ENCODE data around the gene LRRC74B. TPM values are rescaled to one million over a fixed set of nuclear protein-coding genes. Genes with fewer than 3 reads are reported as not detected.

LRRC74B gene
- total and polyA plus RNA-seq, 2 donors (not counting 1 experiment from before 2014, with no cell fraction given) = not detected

- no peaks in the 10 kb centered on the region for H4K20me1 ChIP-seq (ENCODE audit: control insufficient read depth, extremely low read depth, insufficient read depth, low read length)
- H3K4me1 ChIP-seq (ENCODE audit: control insufficient read depth, extremely low read depth, insufficient read depth, low read length) = peaks cover under 1% of the 10 kb centered on the region
- H3K27ac ChIP-seq (ENCODE audit: insufficient read depth, low read length) = no peak overlapping the region
- no peaks in the 10 kb centered on the region for H3K79me2 ChIP-seq (ENCODE audit: control insufficient read depth, insufficient read depth, low read length)
- H3K4me3 ChIP-seq (replicated peaks in 1 of 4; ENCODE audit: control extremely low read depth in 1 of 4, insufficient read depth in 1 of 4, low read depth in 3 of 4, low read length in 4 of 4) = no peak overlapping the region
- no peaks in the 10 kb centered on the region for H3K36me3 ChIP-seq (ENCODE audit: control insufficient read depth, insufficient read depth, low read length)
- no peak overlapping the region for H3K4me2 ChIP-seq (ENCODE audit: extremely low read depth, insufficient read depth, low read length)
- H3K27me3 ChIP-seq (ENCODE audit: control insufficient read depth, insufficient read depth, low read length) = no peaks in the 10 kb centered on the region
- H3K9me3 ChIP-seq (ENCODE audit: control insufficient read depth, insufficient read depth, low read depth, low read length) = no peaks in the 10 kb centered on the region
- no peak overlapping the region for H3K9ac ChIP-seq (ENCODE audit: insufficient read depth, low read length)
- DNase-seq (ENCODE audit: low read depth in 2 of 2) = no peak
- no peak overlapping the region for H2AFZ ChIP-seq (ENCODE audit: low read length)
- TF ChIP-seq CTCF (conservative IDR thresholded peaks at IDR 0.05 in 1 of 2, IDR thresholded peaks at IDR 0.05 in 1 of 2; ENCODE audit: low read depth in 1 of 2, low read length in 2 of 2) = no peak
Observed at GRCh38 chr22:21078916-21079315, 33.2 kb downstream of the LRRC74B start.

- Histone ChIP-seq H3K9me3 (ENCODE audit: control insufficient read depth, insufficient read depth, low read depth, low read length) (no peaks in the 10 kb centered on the region), H3K4me3 (replicated peaks in 1 of 4; ENCODE audit: control extremely low read depth in 1 of 4, insufficient read depth in 1 of 4, low read depth in 3 of 4, low read length in 4 of 4) (no peak overlapping the region)
Observed at GRCh38 chr22:21079493-21079892, 33.7 kb downstream of the LRRC74B start.

GRCh38 chr22:21080435-21081137 is 34.8 kb downstream of the LRRC74B start:
- Histone ChIP-seq H3K27me3 (ENCODE audit: control insufficient read depth, insufficient read depth, low read length) (no peaks in the 10 kb centered on the region), H3K36me3 (ENCODE audit: control insufficient read depth, insufficient read depth, low read length) (no peaks in the 10 kb centered on the region), H3K4me2 (ENCODE audit: extremely low read depth, insufficient read depth, low read length) (no peak overlapping the region), H3K4me3 (replicated peaks in 1 of 4; ENCODE audit: control extremely low read depth in 1 of 4, insufficient read depth in 1 of 4, low read depth in 3 of 4, low read length in 4 of 4) (no peak overlapping the region), H3K9me3 (ENCODE audit: control insufficient read depth, insufficient read depth, low read depth, low read length) (no peaks in the 10 kb centered on the region), H3K9ac (ENCODE audit: insufficient read depth, low read length) (no peak overlapping the region), H4K20me1 (ENCODE audit: control insufficient read depth, extremely low read depth, insufficient read depth, low read length) (no peaks in the 10 kb centered on the region), H2AFZ (ENCODE audit: low read length) (no peak overlapping the region), H3K27ac (ENCODE audit: insufficient read depth, low read length) (no peak overlapping the region), H3K4me1 (ENCODE audit: control insufficient read depth, extremely low read depth, insufficient read depth, low read length) (no peaks in the 10 kb centered on the region), H3K79me2 (ENCODE audit: control insufficient read depth, insufficient read depth, low read length) (no peaks in the 10 kb centered on the region)
- no peak for DNase-seq (ENCODE audit: low read depth in 2 of 2)
- TF ChIP-seq CTCF (conservative IDR thresholded peaks at IDR 0.05 in 1 of 2, IDR thresholded peaks at IDR 0.05 in 1 of 2; ENCODE audit: low read depth in 1 of 2, low read length in 2 of 2) (no peak), EZH2 (IDR thresholded peaks at IDR 0.05; ENCODE audit: low read length, missing control alignments) (no peak)

More at GRCh38 chr22:21079493-21079892, 33.7 kb downstream of the LRRC74B start:
- Histone ChIP-seq H3K27me3 (ENCODE audit: control insufficient read depth, insufficient read depth, low read length) (no peaks in the 10 kb centered on the region), H4K20me1 (ENCODE audit: control insufficient read depth, extremely low read depth, insufficient read depth, low read length) (no peaks in the 10 kb centered on the region), H3K4me2 (ENCODE audit: extremely low read depth, insufficient read depth, low read length) (no peak overlapping the region), H3K79me2 (ENCODE audit: control insufficient read depth, insufficient read depth, low read length) (no peaks in the 10 kb centered on the region), H3K36me3 (ENCODE audit: control insufficient read depth, insufficient read depth, low read length) (no peaks in the 10 kb centered on the region), H2AFZ (ENCODE audit: low read length) (no peak overlapping the region), H3K27ac (ENCODE audit: insufficient read depth, low read length) (no peak overlapping the region), H3K9ac (ENCODE audit: insufficient read depth, low read length) (no peak overlapping the region), H3K4me1 (ENCODE audit: control insufficient read depth, extremely low read depth, insufficient read depth, low read length) (no peaks in the 10 kb centered on the region)
- TF ChIP-seq EZH2 (IDR thresholded peaks at IDR 0.05; ENCODE audit: low read length, missing control alignments) (no peak), CTCF (conservative IDR thresholded peaks at IDR 0.05 in 1 of 2, IDR thresholded peaks at IDR 0.05 in 1 of 2; ENCODE audit: low read depth in 1 of 2, low read length in 2 of 2) (no peak)
- no peak for DNase-seq (ENCODE audit: low read depth in 2 of 2)

All from fibroblast of lung (primary cell).